Neutrophil (primary cell): Measurements from ENCODE around the gene ARL16.

Experiments used
- H3K27ac ChIP-seq: fragments of 200-600 bp; sonication (generic); 2 replicates; pipeline ENCODE4 v1.5.1; 2016; ENCODE audit warnings: mild to moderate bottlenecking, moderate library complexity
- H3K27me3 ChIP-seq: fragments of 200-600 bp; sonication (generic); 2 replicates; pipeline ENCODE4 v1.6.0; 2016; ENCODE audit warnings: mild to moderate bottlenecking
- H3K36me3 ChIP-seq: fragments of 200-600 bp; sonication (generic); 2 replicates; pipeline ENCODE4 v1.5.1; 2017
- H3K4me1 ChIP-seq, 2 experiments: fragments of 200-600 bp in 1 of 2; sonication (generic) in 1 of 2; 1 replicate in 1 of 2; 2 replicates in 1 of 2; pipeline versions ENCODE4 v1.5.1 to v1.6.1; 2013 to 2016; ENCODE audit warnings: low read depth in 1 of 2, low read length in 1 of 2, mild to moderate bottlenecking in 1 of 2, moderate library complexity in 1 of 2; ENCODE audit not compliant: control insufficient read depth in 1 of 2, insufficient read depth in 1 of 2
- H3K4me3 ChIP-seq, 2 experiments: fragments of 200-600 bp in 1 of 2; sonication (generic) in 1 of 2; 1 replicate in 1 of 2; 2 replicates in 1 of 2; pipeline ENCODE4 v1.5.1; 2013 to 2016; ENCODE audit warnings: low read depth in 1 of 2, low read length in 1 of 2, mild to moderate bottlenecking in 1 of 2, moderate library complexity in 1 of 2
- H3K9me3 ChIP-seq: fragments of 200-600 bp; sonication (generic); 2 replicates; pipeline ENCODE4 v1.5.1; 2016
- CTCF ChIP-seq: fragments of 200-600 bp; sonication (generic); IDR thresholded peaks from 2 replicates; pipeline ENCODE4 v1.5.1; 2016; ENCODE audit warnings: antibody characterized with exemption

The ARL16 gene

GRCh38 chr17:81656118-81656743 is 27.4 kb downstream of the ARL16 start, which contains the start of gene PDE6G:
Gene PDE6G, minus strand, starts transcription at chr17:81656542. Its CDS starts 3,237 bp downstream, at chr17:81653305.
- no peak within 1 kb of the TSS for H3K4me3 ChIP-seq
- H3K27me3 ChIP-seq: peaks cover 13% of the 10 kb centered on the region
- TF ChIP-seq CTCF: no peak
- no peak within 1 kb of the TSS for H3K27ac ChIP-seq
- H3K36me3 ChIP-seq: no peaks in the 10 kb centered on the region
- H3K4me1 ChIP-seq: peaks cover 10% of the 10 kb centered on the region in 2 experiments
- no peaks in the 10 kb centered on the region for H3K9me3 ChIP-seq

GRCh38 chr17:81655378-81656117 is 28.0 kb downstream of the ARL16 start:
- H3K27me3 ChIP-seq: peaks cover 18% of the 10 kb centered on the region
- no peak overlapping the region for H3K27ac ChIP-seq
- no peaks in the 10 kb centered on the region for H3K9me3 ChIP-seq
- H3K4me3 ChIP-seq: no peak overlapping the region
- no peaks in the 10 kb centered on the region for H3K36me3 ChIP-seq
- peaks cover 10% of the 10 kb centered on the region in 2 experiments for H3K4me1 ChIP-seq
- no peak for TF ChIP-seq CTCF

- Histone ChIP-seq H3K36me3 (no peaks in the 10 kb centered on the region), H3K27me3 (peaks cover 42% of the 10 kb centered on the region), H3K27ac (no peak overlapping the region), H3K4me1 (peaks cover 10% of the 10 kb centered on the region in 2 experiments), H3K4me3 (peak overlapping the region; percentile 37 to 50), H3K9me3 (peaks cover 7% of the 10 kb centered on the region)
- no peak for TF ChIP-seq CTCF
These were observed 30.5 kb downstream of the ARL16 start for GRCh38 chr17:81652906-81653771.

GRCh38 chr17:81651692-81652091 is 31.9 kb downstream of the ARL16 start:
- Histone ChIP-seq H3K27me3 (peaks cover 56% of the 10 kb centered on the region), H3K36me3 (no peaks in the 10 kb centered on the region), H3K9me3 (peaks cover 7% of the 10 kb centered on the region), H3K27ac (no peak overlapping the region), H3K4me1 (peaks cover 10% of the 10 kb centered on the region in 2 experiments), H3K4me3 (no peak overlapping the region)
- TF ChIP-seq CTCF: no peak

GRCh38 chr17:81650951-81651350 is 32.6 kb downstream of the ARL16 start:
- no peak overlapping the region for H3K27ac ChIP-seq
- no peak for TF ChIP-seq CTCF
- peaks cover 61% of the 10 kb centered on the region for H3K27me3 ChIP-seq
- H3K9me3 ChIP-seq: peaks cover 7% of the 10 kb centered on the region
- no peak overlapping the region for H3K4me3 ChIP-seq
- peaks cover 10% of the 10 kb centered on the region in 2 experiments for H3K4me1 ChIP-seq
- no peaks in the 10 kb centered on the region for H3K36me3 ChIP-seq
